H1 (cell line): ENCODE data around the gene DPH6. TPM values are rescaled to one million over a fixed set of nuclear protein-coding genes. Genes with fewer than 3 reads are reported as not detected.

Experiments
- CTCF ChIA-PET: fragments of 300-600 bp; sonication (Branson Sonifier 250); formaldehyde crosslinking; loops from one replicate; lab custom pipeline; 2021; ENCODE audit not compliant: partially characterized antibody; lab: Charles Lee
- POLR2A ChIA-PET: fragments of 300-600 bp; sonication (Branson Sonifier 250); formaldehyde crosslinking; loops from one replicate; lab custom pipeline; 2021; ENCODE audit warnings: inconsistent platforms; ENCODE audit not compliant: partially characterized antibody; lab: Charles Lee
- DNase-seq, 2 experiments: peaks; one replicate each; pipeline versions ENCODE4 v3.0.0 to v3.0.0-alpha.2; 2010 to 2022; ENCODE audit warnings: low spot score in 2 of 2, low read depth in 1 of 2, mixed read lengths in 1 of 2
- FAIRE-seq: peaks from 2 replicates; lab custom pipeline; 2011; peaks lifted over from hg19 to GRCh38; lab: Jason Lieb, UNC
- H2AFZ ChIP-seq: 2 replicates; pipeline ENCODE4 v1.8.1; 2012; ENCODE audit warnings: low read length, inconsistent platforms
- H2AK5ac ChIP-seq: 2 replicates; pipeline ENCODE4 v1.6.1; 2013; ENCODE audit warnings: low read depth, low read length
- H2BK120ac ChIP-seq: replicated peaks from 2 replicates; pipeline ENCODE3; 2013; ENCODE audit warnings: low read depth, low read length, inconsistent platforms
- H2BK12ac ChIP-seq: 2 replicates; pipeline ENCODE4 v1.6.1; 2013; ENCODE audit warnings: low read depth, low read length
- H2BK15ac ChIP-seq: 2 replicates; pipeline ENCODE4 v1.6.1; 2013; ENCODE audit warnings: low read length
- H2BK20ac ChIP-seq: 2 replicates; pipeline ENCODE4 v1.6.1; 2013; ENCODE audit warnings: low read length
- H2BK5ac ChIP-seq: 2 replicates; pipeline ENCODE4 v1.6.1; 2013; ENCODE audit warnings: low read depth, low read length
- H3K14ac ChIP-seq: 2 replicates; pipeline ENCODE4 v1.6.1; 2013; ENCODE audit warnings: inconsistent platforms; ENCODE audit not compliant: insufficient read length
- H3K18ac ChIP-seq: 2 replicates; pipeline ENCODE4 v1.6.1; 2013; ENCODE audit warnings: low read length; ENCODE audit errors: extremely low read depth
- H3K23ac ChIP-seq: 2 replicates; pipeline ENCODE4 v1.6.1; 2013; ENCODE audit warnings: inconsistent platforms; ENCODE audit not compliant: insufficient read length
- H3K23me2 ChIP-seq: 2 replicates; pipeline ENCODE4 v1.6.1; 2013; ENCODE audit warnings: low read depth, low read length
- H3K27ac ChIP-seq: 2 replicates; pipeline ENCODE4 v1.6.1; 2011; ENCODE audit warnings: low read depth, low read length, inconsistent platforms
- H3K27me3 ChIP-seq, 4 experiments: replicated peaks in 1 of 4; 1 replicate in 1 of 4; 2 replicates in 3 of 4; pipeline versions ENCODE4 v1.6.1 to v1.8.1; 2011 to 2013; ENCODE audit warnings: low read length in 3 of 4, mild to moderate bottlenecking in 3 of 4, inconsistent platforms in 2 of 4, mixed read lengths in 2 of 4, moderate library complexity in 1 of 4; ENCODE audit not compliant: control insufficient read depth in 3 of 4, insufficient read depth in 3 of 4; ENCODE audit errors: extremely low read depth in 1 of 4
- H3K36me3 ChIP-seq, 4 experiments: 2 replicates each; pipeline versions ENCODE4 v1.6.1 to v1.8.1; 2011 to 2013; ENCODE audit warnings: mild to moderate bottlenecking in 4 of 4, low read length in 3 of 4, moderate library complexity in 2 of 4, control low read depth in 1 of 4, inconsistent platforms in 1 of 4; ENCODE audit not compliant: insufficient read depth in 4 of 4, control insufficient read depth in 2 of 4
- H3K4ac ChIP-seq: replicated peaks from 2 replicates; pipeline ENCODE3; 2013; ENCODE audit warnings: low read length, low read depth, mixed read lengths, inconsistent platforms; ENCODE audit not compliant: insufficient read length
- H3K4me1 ChIP-seq, 4 experiments: replicated peaks in 1 of 4; 1 replicate in 1 of 4; 2 replicates in 3 of 4; pipeline versions ENCODE4 v1.6.1 to v1.8.1; 2011 to 2013; ENCODE audit warnings: low read length in 3 of 4, inconsistent platforms in 2 of 4, mixed read lengths in 1 of 4; ENCODE audit not compliant: insufficient read depth in 4 of 4, control insufficient read depth in 3 of 4
- H3K4me2 ChIP-seq, 2 experiments: 2 replicates each; pipeline versions ENCODE4 v1.6.1 to v1.8.1; 2011 to 2013; ENCODE audit warnings: low read depth in 2 of 2, low read length in 2 of 2, control low read depth in 1 of 2, inconsistent platforms in 1 of 2, mild to moderate bottlenecking in 1 of 2; ENCODE audit not compliant: insufficient read depth in 1 of 2
- H3K4me3 ChIP-seq, 4 experiments: fragments of 200-600, 300-600 bp in 1 of 4; sonication (generic), shearing (Covaris generic), sonication (Bioruptor Twin) in 1 of 4; 2 replicates each; pipeline versions ENCODE4 v1.5.1 to v1.8.1; 2011 to 2016; ENCODE audit warnings: low read length in 4 of 4, low read depth in 3 of 4, control low read depth in 2 of 4, inconsistent platforms in 2 of 4, mild to moderate bottlenecking in 2 of 4, mixed read lengths in 1 of 4, moderate library complexity in 1 of 4; ENCODE audit not compliant: insufficient read depth in 2 of 4; ENCODE audit errors: extremely low read depth in 1 of 4
- H3K56ac ChIP-seq: replicated peaks from 2 replicates; pipeline ENCODE3; 2013; ENCODE audit warnings: low read depth, mild to moderate bottlenecking, mixed read lengths, low read length, inconsistent platforms; ENCODE audit not compliant: insufficient read length
- H3K79me1 ChIP-seq: 2 replicates; pipeline ENCODE4 v1.6.1; 2013; ENCODE audit warnings: low read depth, low read length, control low read depth
- H3K79me2 ChIP-seq, 2 experiments: 2 replicates each; pipeline versions ENCODE4 v1.6.1 to v1.8.1; 2012 to 2013; ENCODE audit warnings: low read length in 2 of 2, mild to moderate bottlenecking in 2 of 2, inconsistent platforms in 1 of 2; ENCODE audit not compliant: insufficient read depth in 2 of 2, control insufficient read depth in 1 of 2
- H3K9ac ChIP-seq, 4 experiments: replicated peaks in 1 of 4; 1 replicate in 1 of 4; 2 replicates in 3 of 4; pipeline versions ENCODE4 v1.6.1 to v1.8.1; 2011 to 2013; ENCODE audit warnings: low read depth in 3 of 4, low read length in 3 of 4, control low read depth in 2 of 4, mild to moderate bottlenecking in 2 of 4, moderate library complexity in 2 of 4, inconsistent platforms in 1 of 4; ENCODE audit errors: extremely low read depth in 1 of 4
- H3K9me3 ChIP-seq, 2 experiments: 2 replicates each; pipeline versions ENCODE4 v1.6.1 to v1.8.1; 2012 to 2013; ENCODE audit warnings: mild to moderate bottlenecking in 2 of 2, moderate library complexity in 2 of 2, control low read depth in 1 of 2, inconsistent platforms in 1 of 2, low read depth in 1 of 2, low read length in 1 of 2, mixed read lengths in 1 of 2; ENCODE audit not compliant: insufficient read depth in 2 of 2
- H4K20me1 ChIP-seq, 2 experiments: replicated peaks in 1 of 2; 2 replicates each; pipeline versions ENCODE3 to v1.8.1; 2011 to 2013; ENCODE audit warnings: inconsistent platforms in 2 of 2, low read length in 2 of 2, mild to moderate bottlenecking in 1 of 2; ENCODE audit not compliant: insufficient read depth in 2 of 2, control insufficient read depth in 1 of 2
- H4K5ac ChIP-seq: 2 replicates; pipeline ENCODE4 v1.6.1; 2013; ENCODE audit warnings: low read length, low read depth, mixed read lengths, inconsistent platforms; ENCODE audit not compliant: insufficient read length
- H4K8ac ChIP-seq: 2 replicates; pipeline ENCODE4 v1.8.0; 2013; ENCODE audit warnings: mild to moderate bottlenecking, moderate library complexity, low read length, inconsistent platforms; ENCODE audit not compliant: insufficient read depth; ENCODE audit errors: extremely low read depth
- H4K91ac ChIP-seq: replicated peaks from 2 replicates; pipeline ENCODE3; 2013; ENCODE audit warnings: low read length, mixed read lengths, inconsistent platforms; ENCODE audit not compliant: insufficient read length
- EGR1 ChIP-seq: IDR thresholded peaks from 2 replicates; pipeline ENCODE4 v1.6.1; 2011; ENCODE audit warnings: low read depth, low read length, borderline replicate concordance
- EZH2 ChIP-seq: fragments of 200-600 bp; sonication (generic); IDR thresholded peaks from 2 replicates; pipeline ENCODE4 v1.7.1; 2012; ENCODE audit warnings: low read depth, mild to moderate bottlenecking, moderate library complexity, low read length, inconsistent platforms; ENCODE audit not compliant: severe bottlenecking
- POU5F1 ChIP-seq: IDR thresholded peaks from 2 replicates; pipeline ENCODE4 v1.6.1; 2011; ENCODE audit warnings: low read depth, mild to moderate bottlenecking, low read length, moderate library complexity
- RNF2 ChIP-seq: fragments of 200-900, 300-1000 bp; sonication (generic); IDR thresholded peaks from 2 replicates; pipeline ENCODE4 v1.7.1; 2016; ENCODE audit warnings: borderline replicate concordance, low read depth, mild to moderate bottlenecking, antibody characterized with exemption, low read length; ENCODE audit not compliant: poor library complexity, severe bottlenecking; ENCODE audit errors: missing control alignments
- SIN3A ChIP-seq, 2 experiments: IDR thresholded peaks in 1 of 2; conservative IDR thresholded peaks in 1 of 2; 2 replicates each; pipeline ENCODE4 v1.6.1; 2011 to 2012; ENCODE audit warnings: low read length in 2 of 2, improper control_type of control experiment in 1 of 2, low read depth in 1 of 2, mild to moderate bottlenecking in 1 of 2
- TEAD4 ChIP-seq: IDR thresholded peaks from 2 replicates; pipeline ENCODE4 v1.6.1; 2012; ENCODE audit warnings: low read depth, low read length, inconsistent platforms, mixed read lengths
- YY1 ChIP-seq: IDR thresholded peaks from 2 replicates; pipeline ENCODE4 v1.6.1; 2011; ENCODE audit warnings: low read depth, mild to moderate bottlenecking, low read length
- WGBS, 2 experiments: shearing (Covaris generic) in 1 of 2; methylation state at CpG; one replicate each; pipeline versions ENCODE4 v1.1.6 to v1.1.7; 2013 to 2015; ENCODE audit warnings: low lambda C conversion rate in 2 of 2, mixed read lengths in 2 of 2, inconsistent platforms in 1 of 2, low coverage in 1 of 2, missing lambda C conversion rate in 1 of 2; ENCODE audit not compliant: insufficient replicate concordance in 2 of 2, insufficient coverage in 1 of 2, insufficient read length in 1 of 2; ENCODE audit errors: extremely low coverage in 1 of 2, missing lambda C conversion rate in 1 of 2; 5-methylcytosine and 5-hydroxymethylcytosine counted together
- polyA plus RNA-seq, 7 experiments: library from polyadenylated mRNA; depleted of rRNA in 3 of 7; stranded (reverse) in 5 of 7; unstranded in 2 of 7; fragments of >200 nt in 5 of 7; fragments of 200-250 nt in 2 of 7; gene quantifications; 1 replicate in 5 of 7; 2 replicates in 1 of 7; 4 replicates in 1 of 7; pipeline versions ENCODE4 v1.2.1 to v1.2.3, GENCODE V29; 2011 to 2013; ENCODE audit warnings: missing spikeins in 2 of 7, mixed read lengths in 2 of 7
- total RNA-seq: library from RNA; stranded (reverse); fragmentation: NEBNext Ultra II Directional; extraction: Animal tissue kit (Norgen Biotek cat#: 25700); gene quantifications from 2 replicates; pipeline ENCODE4 v1.2.1, GENCODE V29; 2021
- TF ChIP-seq, protein P1 (sequence below): IDR thresholded peaks from 2 replicates; pipeline ENCODE4 v1.6.1; 2011; ENCODE audit warnings: low read depth, mild to moderate bottlenecking, low read length; ENCODE audit not compliant: insufficient read depth

The DPH6 gene
- total and polyA plus RNA-seq, 2 of the 8 experiments (the other 6 are each of a cell fraction or from before 2014, with no cell fraction given) = 21.6 to 30.5 TPM

- WGBS, 2 experiments = 69% methylated on average over 2 of the region's 2 CpGs; no CpG with 5 or more reads in 1 of the 2 experiments
Measured at GRCh38 chr15:35535365-35535916, 10.5 kb downstream of the DPH6 start.

More at GRCh38 chr15:35535365-35535916, 10.5 kb downstream of the DPH6 start:
- H3K9me3 ChIP-seq = no peaks in the 10 kb centered on the region
- H3K4me2 ChIP-seq = no peak overlapping the region
- no peak overlapping the region for H3K9ac ChIP-seq
- H4K91ac ChIP-seq = no peak overlapping the region
- DNase-seq (no peak), FAIRE-seq (no peak)
- no peak overlapping the region for H2BK15ac ChIP-seq
- no peak overlapping the region for H3K23ac ChIP-seq
- no peak overlapping the region for H2AK5ac ChIP-seq
- CTCF ChIA-PET = no interaction called here
- no peaks in the 10 kb centered on the region for H3K4me1 ChIP-seq
- no peaks in the 10 kb centered on the region; a peak in 1 of 4 replicates for H3K79me2 ChIP-seq
- no peak overlapping the region for H3K56ac ChIP-seq
- TF ChIP-seq SIN3A (conservative IDR thresholded peaks at IDR 0.05 in 1 of 2, IDR thresholded peaks at IDR 0.05 in 1 of 2; ENCODE audit: low read depth in 1 of 2, low read length in 2 of 2) (no peak), EGR1 (no peak), TEAD4 (no peak), YY1 (no peak), RNF2 (no peak), EZH2 (no peak), POU5F1 (no peak)
- TF ChIP-seq, protein P1, sequence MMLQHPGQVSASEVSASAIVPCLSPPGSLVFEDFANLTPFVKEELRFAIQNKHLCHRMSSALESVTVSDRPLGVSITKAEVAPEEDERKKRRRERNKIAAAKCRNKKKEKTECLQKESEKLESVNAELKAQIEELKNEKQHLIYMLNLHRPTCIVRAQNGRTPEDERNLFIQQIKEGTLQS = no peak
- H4K8ac ChIP-seq = no peak overlapping the region
- H3K4me3 ChIP-seq = no peak overlapping the region
- H3K27ac ChIP-seq = no peak overlapping the region
- H3K36me3 ChIP-seq = peaks cover 0 to 15% (median 1%) of the 10 kb centered on the region in 4 experiments; a peak in 3 of 8 replicates
- no peak overlapping the region for H3K4ac ChIP-seq
- no peak overlapping the region for H3K14ac ChIP-seq
- no peak overlapping the region for H2BK20ac ChIP-seq
- H2BK12ac ChIP-seq = no peak overlapping the region
- no peak overlapping the region for H4K5ac ChIP-seq
- no peak overlapping the region for H3K18ac ChIP-seq
- H3K79me1 ChIP-seq = no peaks in the 10 kb centered on the region
- H2AFZ ChIP-seq = no peak overlapping the region
- H4K20me1 ChIP-seq = peaks cover 0 to 1% of the 10 kb centered on the region in 2 experiments
- H3K23me2 ChIP-seq = no peaks in the 10 kb centered on the region
- POLR2A ChIA-PET = no interaction called here
- no peak overlapping the region for H2BK5ac ChIP-seq
- no peaks in the 10 kb centered on the region for H3K27me3 ChIP-seq
- no peak overlapping the region for H2BK120ac ChIP-seq
